ELR (cell line): ENCODE measurements around the gene ZNF346.

Source experiments
- DNase-seq: peaks from one replicate; pipeline ENCODE4 v3.0.0-alpha.2; 2015; ENCODE audit warnings: low read depth

The ZNF346 gene

DNA sequence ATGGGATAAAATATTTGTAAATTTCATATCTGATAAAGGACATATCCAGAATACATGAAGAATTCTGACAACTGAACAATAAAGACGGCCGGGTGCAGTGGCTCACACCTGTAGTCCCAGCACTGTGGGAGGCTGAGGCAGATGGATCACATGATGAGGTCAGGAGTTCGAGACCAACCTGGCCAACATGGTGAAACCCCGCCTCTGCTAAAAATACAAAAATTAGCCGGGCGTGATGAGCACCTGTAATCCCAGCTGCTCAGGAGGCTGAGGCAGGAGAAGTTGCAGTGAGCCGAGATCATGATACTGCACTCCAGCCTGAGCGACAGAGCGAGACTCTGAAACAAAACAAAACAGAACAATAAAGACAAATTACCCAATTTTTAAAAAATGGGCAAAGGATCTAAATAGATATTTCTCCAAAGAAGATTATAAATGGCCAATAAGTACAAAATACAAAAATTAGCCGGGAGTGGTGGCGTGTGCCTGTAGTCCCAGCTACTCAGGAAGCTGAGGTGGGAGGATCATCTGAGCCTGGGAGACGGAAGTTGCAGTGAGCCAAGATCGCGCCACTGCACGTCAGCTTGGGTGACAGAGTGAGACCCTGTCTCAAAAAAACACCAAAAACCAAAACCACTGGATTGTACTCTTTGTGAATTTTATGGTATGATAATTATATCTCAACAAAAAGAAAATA lies 101.4 kb downstream of the ZNF346 start:
- no peak for DNase-seq

DNA sequence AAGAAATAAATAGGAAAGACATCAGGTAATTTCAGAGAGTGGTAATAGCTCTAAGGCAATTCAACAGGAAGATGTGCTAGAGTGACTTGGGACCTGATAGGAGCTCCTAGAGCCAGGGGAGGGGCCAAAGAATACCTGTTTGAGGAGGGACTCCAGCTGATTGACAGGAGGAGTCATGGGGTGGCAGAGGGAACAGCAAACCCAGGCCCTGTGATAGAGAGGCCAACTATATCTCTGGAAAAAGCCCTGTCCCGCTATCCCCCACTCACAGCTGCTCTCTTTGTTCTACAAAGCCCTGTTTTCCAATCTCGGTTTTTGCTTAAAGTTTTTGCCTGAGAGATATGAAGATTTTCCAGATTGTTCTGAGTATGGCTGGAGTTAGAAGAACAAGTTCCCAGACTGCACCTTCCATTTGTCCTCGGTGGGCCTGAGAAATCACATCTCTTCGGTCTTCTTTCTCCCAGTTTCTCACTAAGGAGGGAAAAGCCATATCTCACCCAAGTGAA lies 102.0 kb downstream of the ZNF346 start:
- DNase-seq: no peak

DNA sequence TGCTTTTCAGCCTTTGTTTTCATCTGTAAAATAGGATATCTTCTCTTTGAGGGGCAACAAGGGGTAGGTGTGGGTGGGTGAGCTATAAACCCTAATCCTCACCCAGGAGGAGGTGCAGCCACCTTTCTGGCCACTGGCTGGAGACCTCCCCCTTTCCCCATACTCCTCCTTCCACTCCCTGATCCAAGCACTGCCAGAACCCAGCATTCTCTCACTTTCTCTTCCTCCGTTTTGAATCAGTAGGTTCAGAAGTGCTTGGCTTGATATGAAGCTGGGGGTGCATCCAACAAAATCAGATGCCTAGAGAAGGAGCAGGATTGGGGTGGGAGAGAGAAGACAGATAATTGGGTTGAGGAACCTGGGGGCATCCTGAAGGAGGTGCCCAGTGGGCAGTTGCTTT lies 104.3 kb downstream of the ZNF346 start:
- no peak for DNase-seq

DNA sequence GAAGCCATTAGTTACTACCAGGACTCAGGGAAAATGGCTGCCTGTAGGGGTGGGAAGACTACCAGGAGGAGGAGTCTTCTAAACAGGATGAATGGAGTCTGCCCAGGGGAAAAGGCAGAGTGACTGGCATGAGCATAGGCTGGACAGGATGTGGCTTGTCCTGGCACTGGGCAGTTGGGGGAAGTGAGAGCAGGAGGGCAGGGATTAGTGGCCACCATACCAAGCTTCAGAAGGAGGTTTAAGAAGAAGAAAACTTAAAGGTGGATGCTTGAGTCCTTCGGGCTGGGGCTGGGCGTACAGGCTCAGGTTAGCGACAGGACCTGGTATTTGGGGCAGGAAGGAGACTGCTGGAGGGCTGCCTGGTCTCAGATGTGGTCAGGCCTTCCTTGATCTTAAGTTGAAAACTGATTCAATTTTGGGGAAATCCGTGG lies 106.1 kb downstream of the ZNF346 start:
- DNase-seq: peak; percentile 20

DNA sequence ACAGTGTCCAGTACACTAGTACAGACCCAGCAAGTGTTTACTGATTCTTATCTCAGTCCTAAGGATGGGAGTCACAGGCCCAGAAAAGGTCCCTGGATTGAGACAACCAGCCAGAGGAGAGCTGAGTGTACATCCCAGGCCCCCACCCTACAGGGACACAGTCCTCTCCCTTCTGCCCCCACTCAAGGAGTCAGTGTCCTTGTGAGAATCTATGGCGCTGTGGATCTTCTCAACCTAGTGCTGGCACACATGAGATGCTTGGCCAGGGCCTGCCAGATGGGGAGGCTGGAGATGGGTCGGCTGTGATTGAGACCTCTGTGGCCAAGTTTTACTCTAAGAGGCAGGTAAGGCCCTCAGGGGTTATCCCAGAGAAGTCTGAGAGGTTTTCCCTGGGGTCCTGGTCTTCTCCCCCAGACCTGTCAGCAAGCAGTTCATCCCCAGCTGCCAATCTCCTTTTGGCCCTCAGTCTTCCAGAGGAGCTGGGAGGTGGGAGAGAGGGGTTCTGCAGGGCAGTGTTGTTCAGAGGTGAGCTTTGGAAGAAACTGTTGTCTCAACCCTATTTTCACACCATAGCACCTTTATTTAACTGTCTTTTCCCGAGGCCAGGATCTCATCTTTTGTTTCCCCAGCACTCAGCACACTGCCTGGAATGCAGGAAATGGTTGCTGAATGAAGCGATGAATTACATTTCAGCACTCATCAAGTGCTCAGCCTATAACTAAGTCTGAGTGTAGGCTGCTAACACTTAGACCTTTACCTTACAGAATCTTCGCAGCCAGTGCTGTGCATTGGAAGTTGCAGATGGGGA lies 107.9 kb downstream of the ZNF346 start:
- peak; percentile 54 for DNase-seq
